ENCODE measurements around the gene CEP78. TPM values are rescaled to one million over a fixed set of nuclear protein-coding genes. Genes with fewer than 3 reads are reported as not detected.
A peak's percentile ranks its signal among the peaks of the same experiment; 100 is the strongest.

Gene CEP78
- total and polyA plus RNA-seq, 4 donors, result 3.8 to 14.7 (median 7.3) TPM

DNA sequence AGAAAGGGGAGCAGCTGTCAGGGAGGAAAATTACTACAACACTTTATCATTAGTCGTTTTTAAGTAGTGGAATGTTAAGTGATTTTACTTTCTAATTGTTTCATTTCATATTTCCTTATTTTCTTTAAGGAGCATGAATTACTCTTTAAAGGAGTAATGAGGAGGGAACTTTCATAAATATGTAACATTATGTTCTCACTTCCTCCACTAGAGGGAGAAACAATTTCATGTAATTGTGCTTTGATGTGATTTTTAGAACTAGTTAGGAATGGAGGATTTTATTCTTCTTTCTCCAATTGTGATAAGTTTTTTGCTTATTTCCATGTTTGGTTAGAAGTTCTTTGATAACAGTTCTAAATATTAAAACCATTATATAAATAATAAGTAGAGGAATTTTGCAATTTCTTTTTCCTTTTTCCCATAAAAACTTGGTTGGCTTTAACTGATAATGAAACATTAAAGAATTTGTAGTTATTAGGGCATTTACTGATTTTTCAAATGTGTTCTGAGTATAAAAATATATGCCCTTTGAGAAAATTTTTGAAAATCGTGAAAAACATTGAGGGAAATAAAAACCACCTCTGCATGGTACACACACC is 25.6 kb downstream of the CEP78 start:
- Histone ChIP-seq H3K4me3 (ENCODE audit: low read length in 2 of 2) (no peak overlapping the region), H3K36me3 (ENCODE audit: control insufficient read depth in 1 of 2, insufficient read depth in 2 of 2, low read length in 1 of 2) (peaks cover 0 to 7% of the 10 kb centered on the region in 2 donors), H3K4me1 (ENCODE audit: control insufficient read depth in 1 of 2, insufficient read depth in 2 of 2, low read length in 2 of 2) (no peaks in the 10 kb centered on the region), H3K27me3 (ENCODE audit: control insufficient read depth in 1 of 2, insufficient read depth in 2 of 2, low read length in 1 of 2) (no peaks in the 10 kb centered on the region), H3K9me3 (ENCODE audit: control insufficient read depth, low read length) (no peaks in the 10 kb centered on the region), H3K27ac (ENCODE audit: low read depth in 1 of 2, low read length in 2 of 2) (no peak overlapping the region)
- DNase-seq (no peak), ATAC-seq (ENCODE audit: low FRiP score) (no peak)
- intact Hi-C loops (cut with DNase I), result loop anchor here (5.0 kb wide), 2 partner anchors 106 to 111 kb away; no protein-coding TSS in a partner anchor
- WGBS, 2 donors, result 37 to 40% methylated on average over 2 of the region's 2 CpGs

DNA sequence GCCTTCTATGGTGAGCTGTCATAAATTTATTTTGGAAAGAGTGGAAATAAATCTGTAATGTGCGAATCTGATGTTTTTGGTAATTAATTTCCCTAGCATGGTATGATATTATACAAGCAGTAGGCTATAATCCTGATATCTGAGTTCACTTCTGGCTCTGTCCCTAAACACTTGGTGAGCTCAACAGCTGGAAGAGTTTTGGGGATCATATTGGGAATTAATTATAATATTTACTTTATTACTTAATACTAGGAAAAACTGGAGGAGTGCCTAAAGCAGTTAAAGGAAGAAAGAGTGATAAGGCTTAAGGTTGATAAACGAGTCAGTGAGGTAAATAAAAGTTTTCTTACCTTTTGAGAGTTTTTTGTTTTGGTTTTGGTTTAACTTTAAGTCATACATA is 26.8 kb downstream of the CEP78 start:
- ATAC-seq (ENCODE audit: low FRiP score), result no peak
- Histone ChIP-seq H3K4me3 (ENCODE audit: low read length in 2 of 2) (no peak overlapping the region), H3K4me1 (ENCODE audit: control insufficient read depth in 1 of 2, insufficient read depth in 2 of 2, low read length in 2 of 2) (no peaks in the 10 kb centered on the region), H3K27ac (ENCODE audit: low read depth in 1 of 2, low read length in 2 of 2) (no peak overlapping the region), H3K36me3 (ENCODE audit: control insufficient read depth in 1 of 2, insufficient read depth in 2 of 2, low read length in 1 of 2) (peaks cover 0 to 8% of the 10 kb centered on the region in 2 donors), H3K9me3 (ENCODE audit: control insufficient read depth, low read length) (no peaks in the 10 kb centered on the region), H3K27me3 (ENCODE audit: control insufficient read depth in 1 of 2, insufficient read depth in 2 of 2, low read length in 1 of 2) (no peaks in the 10 kb centered on the region)
- intact Hi-C loops (cut with DNase I), result loop anchor here (5.0 kb wide), 2 partner anchors 105 to 110 kb away; no protein-coding TSS in a partner anchor
- no peak for DNase-seq
- WGBS, 2 donors, result 75 to 91% methylated on average over 2 of the region's 2 CpGs

GRCh38 chr9:78267889-78268288 is 32.0 kb downstream of the CEP78 start:
- H3K27ac ChIP-seq (ENCODE audit: low read depth in 1 of 2, low read length in 2 of 2), result no peak overlapping the region
- H3K27me3 ChIP-seq (ENCODE audit: control insufficient read depth in 1 of 2, insufficient read depth in 2 of 2, low read length in 1 of 2), result no peaks in the 10 kb centered on the region
- no peak for DNase-seq
- no peaks in the 10 kb centered on the region for H3K4me1 ChIP-seq (ENCODE audit: control insufficient read depth in 1 of 2, insufficient read depth in 2 of 2, low read length in 2 of 2)
- no peaks in the 10 kb centered on the region for H3K9me3 ChIP-seq (ENCODE audit: control insufficient read depth, low read length)
- ATAC-seq (ENCODE audit: low FRiP score), result no peak
- 96 to 97% methylated on average over 4 of the region's 4 CpGs for WGBS, 2 donors
- H3K36me3 ChIP-seq (ENCODE audit: control insufficient read depth in 1 of 2, insufficient read depth in 2 of 2, low read length in 1 of 2), result peaks cover 2 to 10% of the 10 kb centered on the region in 2 donors
- intact Hi-C loops (cut with DNase I), result no loop called here
- no peak overlapping the region for H3K4me3 ChIP-seq (ENCODE audit: low read length in 2 of 2)

GRCh38 chr9:78269784-78270183 is 33.9 kb downstream of the CEP78 start:
- no peaks in the 10 kb centered on the region for H3K4me1 ChIP-seq (ENCODE audit: control insufficient read depth in 1 of 2, insufficient read depth in 2 of 2, low read length in 2 of 2)
- no peak overlapping the region for H3K4me3 ChIP-seq (ENCODE audit: low read length in 2 of 2)
- DNase-seq (no peak), ATAC-seq (ENCODE audit: low FRiP score) (no peak)
- H3K36me3 ChIP-seq (ENCODE audit: control insufficient read depth in 1 of 2, insufficient read depth in 2 of 2, low read length in 1 of 2), result peaks cover 2 to 10% of the 10 kb centered on the region in 2 donors
- no peaks in the 10 kb centered on the region for H3K9me3 ChIP-seq (ENCODE audit: control insufficient read depth, low read length)
- intact Hi-C loops (cut with DNase I), result loop anchor here in 1 of 2 donors (5.0 kb wide), 1 partner anchor 98 kb away; no protein-coding TSS in a partner anchor
- H3K27me3 ChIP-seq (ENCODE audit: control insufficient read depth in 1 of 2, insufficient read depth in 2 of 2, low read length in 1 of 2), result no peaks in the 10 kb centered on the region
- H3K27ac ChIP-seq (ENCODE audit: low read depth in 1 of 2, low read length in 2 of 2), result no peak overlapping the region

DNA sequence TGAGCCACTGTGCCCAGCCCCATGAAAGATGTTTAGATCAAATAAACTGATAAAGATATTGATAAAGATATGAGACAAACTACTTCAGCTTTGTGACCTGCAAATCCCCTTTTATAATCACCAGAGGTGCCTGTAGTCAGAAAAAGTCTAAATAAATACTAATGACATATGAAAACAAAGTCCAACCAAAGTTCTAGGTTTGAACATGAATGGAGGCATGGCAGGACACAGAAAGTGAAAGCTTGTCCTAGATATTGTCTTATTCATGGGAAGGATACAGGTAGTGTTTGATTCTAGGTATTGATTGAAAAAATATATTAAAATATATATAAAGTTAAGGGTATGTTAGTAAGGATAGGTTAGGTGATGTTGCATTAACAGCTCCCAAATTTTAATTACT is 36.4 kb downstream of the CEP78 start:
- no peak for DNase-seq
- no peaks in the 10 kb centered on the region for H3K27me3 ChIP-seq (ENCODE audit: control insufficient read depth in 1 of 2, insufficient read depth in 2 of 2, low read length in 1 of 2)
- H3K4me1 ChIP-seq (ENCODE audit: control insufficient read depth in 1 of 2, insufficient read depth in 2 of 2, low read length in 2 of 2), result no peaks in the 10 kb centered on the region
- H3K36me3 ChIP-seq (ENCODE audit: control insufficient read depth in 1 of 2, insufficient read depth in 2 of 2, low read length in 1 of 2), result peaks cover 2 to 3% of the 10 kb centered on the region in 2 donors
- intact Hi-C loops (cut with DNase I), result loop anchor here in 1 of 2 donors (5.0 kb wide), 1 partner anchor 95 kb away; no protein-coding TSS in a partner anchor
- H3K4me3 ChIP-seq (ENCODE audit: low read length in 2 of 2), result no peak overlapping the region
- H3K27ac ChIP-seq (ENCODE audit: low read depth in 1 of 2, low read length in 2 of 2), result no peak overlapping the region
- H3K9me3 ChIP-seq (ENCODE audit: control insufficient read depth, low read length), result no peaks in the 10 kb centered on the region
- no peak for ATAC-seq (ENCODE audit: low FRiP score)

GRCh38 chr9:78273761-78274160 is 37.9 kb downstream of the CEP78 start:
- no peaks in the 10 kb centered on the region for H3K36me3 ChIP-seq (ENCODE audit: control insufficient read depth in 1 of 2, insufficient read depth in 2 of 2, low read length in 1 of 2)
- H3K4me3 ChIP-seq (ENCODE audit: low read length in 2 of 2), result no peak overlapping the region
- WGBS, 2 donors, result 89 to 92% methylated on average over 3 of the region's 3 CpGs
- no peaks in the 10 kb centered on the region for H3K27me3 ChIP-seq (ENCODE audit: control insufficient read depth in 1 of 2, insufficient read depth in 2 of 2, low read length in 1 of 2)
- DNase-seq (no peak), ATAC-seq (ENCODE audit: low FRiP score) (no peak)
- no peaks in the 10 kb centered on the region for H3K9me3 ChIP-seq (ENCODE audit: control insufficient read depth, low read length)
- intact Hi-C loops (cut with DNase I), result loop anchor here in 1 of 2 donors (5.0 kb wide), 1 partner anchor 94 kb away; no protein-coding TSS in a partner anchor
- H3K4me1 ChIP-seq (ENCODE audit: control insufficient read depth in 1 of 2, insufficient read depth in 2 of 2, low read length in 2 of 2), result no peaks in the 10 kb centered on the region
- no peak overlapping the region for H3K27ac ChIP-seq (ENCODE audit: low read depth in 1 of 2, low read length in 2 of 2)

- Histone ChIP-seq H3K27ac (ENCODE audit: low read depth in 1 of 2, low read length in 2 of 2) (no peak overlapping the region), H3K36me3 (ENCODE audit: control insufficient read depth in 1 of 2, insufficient read depth in 2 of 2, low read length in 1 of 2) (no peaks in the 10 kb centered on the region), H3K4me3 (ENCODE audit: low read length in 2 of 2) (no peak overlapping the region), H3K9me3 (ENCODE audit: control insufficient read depth, low read length) (no peaks in the 10 kb centered on the region), H3K27me3 (ENCODE audit: control insufficient read depth in 1 of 2, insufficient read depth in 2 of 2, low read length in 1 of 2) (no peaks in the 10 kb centered on the region), H3K4me1 (ENCODE audit: control insufficient read depth in 1 of 2, insufficient read depth in 2 of 2, low read length in 2 of 2) (no peaks in the 10 kb centered on the region)
- intact Hi-C loops (cut with DNase I), result no loop called here
- ATAC-seq (ENCODE audit: low FRiP score), result peak; percentile 70
- 76 to 81% methylated on average over 5 of the region's 5 CpGs for WGBS, 2 donors
- no peak for DNase-seq
These were observed 42.4 kb downstream of the CEP78 start for GRCh38 chr9:78278177-78278777.

DNA sequence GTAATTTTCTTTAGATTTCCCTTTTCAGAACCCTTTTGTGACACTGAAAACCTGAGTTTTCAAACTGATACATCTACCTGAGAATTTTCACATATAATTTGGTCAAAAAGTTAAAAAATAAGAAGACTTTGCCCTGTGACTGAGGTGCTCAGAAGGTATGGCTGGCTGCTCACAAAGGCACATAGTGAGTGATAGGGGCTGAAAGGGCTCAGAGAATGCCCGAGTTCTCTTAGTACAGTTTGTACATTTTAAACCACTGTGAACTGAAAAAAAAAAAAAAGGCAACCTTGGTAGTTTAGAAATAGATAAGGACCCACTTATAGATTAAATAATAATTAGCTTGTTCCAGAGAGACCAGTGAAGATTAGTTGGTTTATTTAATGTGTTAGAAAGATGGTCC is 42.9 kb downstream of the CEP78 start:
- WGBS, 2 donors, result 87 to 90% methylated on average over 1 of the region's 1 CpG
- no peak overlapping the region for H3K4me3 ChIP-seq (ENCODE audit: low read length in 2 of 2)
- H3K36me3 ChIP-seq (ENCODE audit: control insufficient read depth in 1 of 2, insufficient read depth in 2 of 2, low read length in 1 of 2), result no peaks in the 10 kb centered on the region
- H3K27me3 ChIP-seq (ENCODE audit: control insufficient read depth in 1 of 2, insufficient read depth in 2 of 2, low read length in 1 of 2), result no peaks in the 10 kb centered on the region
- H3K9me3 ChIP-seq (ENCODE audit: control insufficient read depth, low read length), result no peaks in the 10 kb centered on the region
- ATAC-seq (ENCODE audit: low FRiP score) (no peak), DNase-seq (no peak)
- H3K4me1 ChIP-seq (ENCODE audit: control insufficient read depth in 1 of 2, insufficient read depth in 2 of 2, low read length in 2 of 2), result no peaks in the 10 kb centered on the region
- intact Hi-C loops (cut with DNase I), result no loop called here
- H3K27ac ChIP-seq (ENCODE audit: low read depth in 1 of 2, low read length in 2 of 2), result no peak overlapping the region
